Activated T-helper 2 cell treated with anti-CD3 and anti-CD28 coated beads, Interferon-gamma antibody, Interleukin-2, Interleukin-4, amounts not matched to agents 10 μg/mL and 5 μg/mL and 100 μg/mL, durations not matched to agents 14 hours and 24 hours and 36 hours (primary cell): ENCODE data around the gene FTL. TPM values are rescaled to one million over a fixed set of nuclear protein-coding genes. Genes with fewer than 3 reads are reported as not detected.

Experiments
- DNase-seq: peaks from one replicate; pipeline ENCODE4 v3.0.0; 2021; ENCODE audit warnings: low spot score
- H3K27ac Mint-ChIP-seq: one replicate; pipeline ENCODE4 v1.8.0; 2021; ENCODE audit warnings: mixed read lengths
- H3K27me3 Mint-ChIP-seq: one replicate; pipeline ENCODE4 v1.8.0; 2021; ENCODE audit warnings: low read depth, mixed read lengths
- H3K36me3 Mint-ChIP-seq: one replicate; pipeline ENCODE4 v1.8.0; 2021; ENCODE audit warnings: low read depth, mixed read lengths
- H3K4me1 Mint-ChIP-seq: one replicate; pipeline ENCODE4 v1.8.0; 2021; ENCODE audit warnings: low read depth, mixed read lengths
- H3K4me3 Mint-ChIP-seq: one replicate; pipeline ENCODE4 v1.8.0; 2021; ENCODE audit warnings: low read depth, mild to moderate bottlenecking, moderate library complexity, mixed read lengths
- H3K9me3 Mint-ChIP-seq: one replicate; pipeline ENCODE4 v1.8.0; 2021; ENCODE audit warnings: mixed read lengths
- intact Hi-C: fragments of 100-400 bp; cut with micrococcal nuclease; formaldehyde crosslinking; loops from one replicate; pipeline ENCODE4 v1.15.1; 2023
- total RNA-seq: library from RNA; stranded (reverse); gene quantifications from 2 replicates; pipeline ENCODE4 v1.2.3, GENCODE V29; 2022

FTL gene
- total RNA-seq, 1 donor from 2014 or later: 658 TPM

DNA sequence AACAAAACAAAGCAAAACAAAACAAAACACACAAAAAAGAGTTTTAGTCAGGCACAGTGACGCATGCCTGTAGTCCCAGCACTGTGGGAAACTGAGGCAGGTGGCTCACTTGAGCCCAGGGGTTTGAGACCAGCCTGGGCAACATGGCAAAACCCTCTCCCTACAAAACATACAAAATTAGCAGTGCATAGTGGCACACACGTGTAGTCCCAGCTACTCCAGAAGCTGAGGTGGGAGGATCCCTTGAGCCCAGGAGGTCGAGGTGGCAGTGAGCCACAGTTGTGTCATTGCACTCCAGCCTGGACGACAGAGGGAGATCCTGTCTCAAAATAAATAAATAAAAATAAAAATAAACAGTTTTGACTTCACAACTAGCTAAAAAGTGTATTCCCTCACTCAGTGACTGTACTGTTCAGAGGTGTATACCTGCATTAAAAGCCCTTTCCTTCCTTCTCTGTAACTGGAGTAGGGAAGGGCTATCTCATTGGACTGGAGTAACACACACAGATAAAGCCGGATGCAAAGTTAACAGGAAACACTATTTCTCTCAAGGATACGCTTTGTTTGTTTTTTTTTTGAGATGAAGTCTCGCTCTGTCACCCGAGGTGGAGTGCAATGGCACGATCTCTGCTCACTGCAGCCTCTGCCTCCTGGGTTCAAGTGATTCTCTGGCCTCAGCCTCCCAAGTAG, 14.1 kb upstream of the FTL start:
- intact Hi-C loops: no loop called here
- Mint-ChIP-seq H3K4me1 (peaks cover 8% of the 10 kb centered on the region), H3K36me3 (peaks cover 8% of the 10 kb centered on the region), H3K9me3 (peaks cover 17% of the 10 kb centered on the region), H3K27me3 (no peaks in the 10 kb centered on the region), H3K27ac (no peak overlapping the region), H3K4me3 (no peak overlapping the region)
- DNase-seq: no peak

DNA sequence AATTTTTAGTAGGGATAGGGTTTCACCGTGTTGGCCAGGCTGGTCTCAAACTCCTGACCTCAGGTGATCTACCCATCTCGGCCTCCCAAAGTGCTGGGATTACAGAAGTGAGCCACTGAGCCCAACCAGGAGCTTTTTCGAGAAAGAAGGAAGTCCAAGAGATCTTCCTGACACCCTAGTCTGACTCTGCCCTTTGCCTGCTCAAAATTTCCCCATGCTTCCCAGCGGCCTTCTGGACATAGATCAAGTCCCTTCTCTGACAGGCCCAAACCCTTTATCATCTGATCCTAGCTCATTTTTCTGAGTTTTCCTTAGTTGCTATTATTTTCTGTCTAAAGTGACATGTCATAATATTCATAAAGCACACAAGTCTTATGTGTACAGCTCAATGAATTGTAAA, 12.0 kb upstream of the FTL start:
- Mint-ChIP-seq H3K27ac (no peak overlapping the region), H3K36me3 (peaks cover 28% of the 10 kb centered on the region), H3K9me3 (peaks cover 8% of the 10 kb centered on the region), H3K4me3 (no peak overlapping the region), H3K4me1 (peaks cover 22% of the 10 kb centered on the region), H3K27me3 (no peaks in the 10 kb centered on the region)
- DNase-seq: no peak
- intact Hi-C loops: no loop called here

DNA sequence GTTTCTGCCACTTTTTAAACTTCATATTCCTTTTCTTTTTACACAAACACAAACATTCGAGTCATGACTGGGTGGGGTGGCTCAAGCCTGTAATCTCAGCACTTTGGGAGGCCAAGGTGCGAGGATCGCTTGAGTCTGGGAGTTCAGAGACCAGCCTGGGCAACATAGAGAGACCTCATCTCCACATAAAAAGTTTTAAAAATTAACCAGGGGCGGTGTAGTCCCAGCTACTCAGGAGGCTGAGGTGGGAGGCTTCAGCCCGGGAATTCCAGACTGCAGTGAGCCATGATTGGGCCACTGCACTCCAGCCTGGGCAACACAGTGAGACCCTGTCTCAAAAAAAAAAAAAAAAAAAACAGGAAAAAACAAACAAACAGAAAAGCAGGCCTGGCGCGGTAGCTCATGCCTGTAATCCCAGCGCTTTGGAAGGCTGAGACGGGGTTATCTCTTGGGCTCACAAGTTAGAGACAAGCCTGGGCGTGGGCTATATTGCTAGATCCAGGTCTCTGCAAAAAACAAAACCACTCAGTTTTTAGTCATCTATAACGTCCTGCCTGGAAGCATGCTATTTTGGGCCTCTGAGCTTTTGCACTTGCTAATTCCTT, 11.0 kb upstream of the FTL start:
- Mint-ChIP-seq H3K36me3 (peaks cover 34% of the 10 kb centered on the region), H3K9me3 (no peaks in the 10 kb centered on the region), H3K4me3 (peak overlapping the region; percentile 81), H3K4me1 (peaks cover 24% of the 10 kb centered on the region), H3K27me3 (no peaks in the 10 kb centered on the region), H3K27ac (peak overlapping the region; percentile 84)
- DNase-seq: no peak
- intact Hi-C loops: loop anchor here (1.0 kb wide), 1 partner anchor 11 kb away; the partner anchor contains the start of gene FTL

DNA sequence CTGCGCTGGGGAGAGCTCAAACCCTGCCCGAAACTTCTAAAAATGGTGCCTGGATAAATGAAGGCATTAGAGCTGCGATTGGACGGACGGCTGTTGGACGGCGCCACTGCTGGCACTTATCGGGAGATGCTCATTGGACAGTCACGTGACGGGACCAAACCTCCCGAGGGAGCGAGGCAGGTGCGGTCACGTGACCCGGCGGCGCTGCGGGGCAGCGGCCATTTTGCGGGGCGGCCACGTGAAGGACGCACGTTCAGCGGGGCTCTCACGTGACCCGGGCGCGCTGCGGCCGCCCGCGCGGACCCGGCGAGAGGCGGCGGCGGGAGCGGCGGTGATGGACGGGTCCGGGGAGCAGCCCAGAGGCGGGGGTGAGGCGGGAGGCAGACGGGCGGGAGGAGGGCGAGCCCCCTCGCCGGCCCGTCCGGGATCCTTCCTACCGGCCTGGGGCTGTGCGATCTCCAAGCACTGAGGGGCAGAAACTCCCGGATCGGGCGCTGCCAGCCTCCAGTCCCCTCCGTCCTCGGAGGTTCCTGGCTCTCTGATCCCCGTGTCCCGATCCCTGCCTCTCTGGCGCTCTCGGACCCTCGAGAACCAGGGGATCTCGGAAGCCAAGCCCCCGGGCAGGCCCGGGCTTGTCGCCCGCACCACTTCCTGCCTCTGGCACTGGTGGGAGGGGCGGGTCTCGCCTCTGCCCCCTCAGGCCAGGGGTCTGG, 10.4 kb upstream of the FTL start, which contains the start of gene BAX:
Gene BAX, plus strand, starts transcription at position 281 of the 713 bp plus-strand sequence. Its CDS starts 54 bp downstream, at position 335.
- Mint-ChIP-seq H3K27ac (peak within 1 kb of the TSS; percentile 84), H3K36me3 (peaks cover 40% of the 10 kb centered on the region), H3K9me3 (no peaks in the 10 kb centered on the region), H3K27me3 (no peaks in the 10 kb centered on the region), H3K4me1 (peaks cover 24% of the 10 kb centered on the region), H3K4me3 (peak within 1 kb of the TSS; percentile 89)
- peak; percentile 92 for DNase-seq
- intact Hi-C loops: loop anchor here (1.0 kb wide), 1 partner anchor 11 kb away; the partner anchor contains the start of gene FTL

DNA sequence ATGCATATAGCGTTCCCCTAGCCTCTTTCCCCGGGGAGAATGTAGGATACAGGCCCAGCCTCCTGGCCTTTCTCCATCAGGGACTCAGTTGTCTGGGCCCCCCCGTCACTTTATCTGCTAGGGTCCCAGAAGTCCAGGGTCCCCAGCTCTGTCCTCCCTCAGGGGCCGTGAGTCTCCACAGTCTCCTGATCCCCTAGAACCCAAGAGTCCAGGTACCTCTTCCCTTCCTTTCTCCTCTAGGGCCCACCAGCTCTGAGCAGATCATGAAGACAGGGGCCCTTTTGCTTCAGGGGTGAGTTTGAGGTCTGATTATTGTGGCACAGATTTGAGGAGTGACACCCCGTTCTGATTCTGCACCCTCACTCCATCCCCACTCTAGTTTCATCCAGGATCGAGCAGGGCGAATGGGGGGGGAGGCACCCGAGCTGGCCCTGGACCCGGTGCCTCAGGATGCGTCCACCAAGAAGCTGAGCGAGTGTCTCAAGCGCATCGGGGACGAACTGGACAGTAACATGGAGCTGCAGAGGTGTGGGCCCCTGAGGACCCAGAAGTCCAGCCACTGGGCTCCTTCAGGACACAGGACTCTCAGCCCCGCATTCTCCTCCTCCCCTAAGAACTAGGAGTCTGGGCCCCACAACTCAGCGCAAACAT, 9.7 kb upstream of the FTL start:
- Mint-ChIP-seq H3K27ac (peak overlapping the region; percentile 81), H3K4me1 (peaks cover 24% of the 10 kb centered on the region), H3K4me3 (peak overlapping the region; percentile 89), H3K27me3 (no peaks in the 10 kb centered on the region), H3K9me3 (no peaks in the 10 kb centered on the region), H3K36me3 (peaks cover 42% of the 10 kb centered on the region)
- intact Hi-C loops: no loop called here
- DNase-seq: no peak

DNA sequence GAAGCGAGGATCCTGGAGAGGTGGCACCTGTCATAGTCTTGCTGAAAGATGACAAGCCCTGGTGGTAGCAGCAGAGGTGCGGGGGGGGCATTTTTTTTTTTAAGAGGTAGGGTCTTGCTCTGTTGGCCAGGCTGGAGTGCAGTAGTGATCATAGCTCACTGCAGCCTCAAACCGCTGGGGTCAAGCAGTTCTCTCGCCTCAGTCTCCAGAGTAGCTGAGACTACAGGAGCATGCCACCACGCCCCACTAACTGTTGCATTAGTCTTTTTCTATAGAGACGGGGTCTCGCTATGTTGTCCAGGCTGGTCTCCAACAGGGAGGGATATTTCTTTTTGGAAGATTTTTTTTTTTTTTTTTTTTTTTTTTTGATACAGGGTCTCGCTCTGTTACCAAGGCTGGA, 7.1 kb upstream of the FTL start:
- Mint-ChIP-seq H3K36me3 (peaks cover 54% of the 10 kb centered on the region), H3K4me3 (no peak overlapping the region), H3K4me1 (peaks cover 40% of the 10 kb centered on the region), H3K27me3 (no peaks in the 10 kb centered on the region), H3K9me3 (no peaks in the 10 kb centered on the region), H3K27ac (peak overlapping the region; percentile 38)
- intact Hi-C loops: no loop called here
- DNase-seq: no peak

DNA sequence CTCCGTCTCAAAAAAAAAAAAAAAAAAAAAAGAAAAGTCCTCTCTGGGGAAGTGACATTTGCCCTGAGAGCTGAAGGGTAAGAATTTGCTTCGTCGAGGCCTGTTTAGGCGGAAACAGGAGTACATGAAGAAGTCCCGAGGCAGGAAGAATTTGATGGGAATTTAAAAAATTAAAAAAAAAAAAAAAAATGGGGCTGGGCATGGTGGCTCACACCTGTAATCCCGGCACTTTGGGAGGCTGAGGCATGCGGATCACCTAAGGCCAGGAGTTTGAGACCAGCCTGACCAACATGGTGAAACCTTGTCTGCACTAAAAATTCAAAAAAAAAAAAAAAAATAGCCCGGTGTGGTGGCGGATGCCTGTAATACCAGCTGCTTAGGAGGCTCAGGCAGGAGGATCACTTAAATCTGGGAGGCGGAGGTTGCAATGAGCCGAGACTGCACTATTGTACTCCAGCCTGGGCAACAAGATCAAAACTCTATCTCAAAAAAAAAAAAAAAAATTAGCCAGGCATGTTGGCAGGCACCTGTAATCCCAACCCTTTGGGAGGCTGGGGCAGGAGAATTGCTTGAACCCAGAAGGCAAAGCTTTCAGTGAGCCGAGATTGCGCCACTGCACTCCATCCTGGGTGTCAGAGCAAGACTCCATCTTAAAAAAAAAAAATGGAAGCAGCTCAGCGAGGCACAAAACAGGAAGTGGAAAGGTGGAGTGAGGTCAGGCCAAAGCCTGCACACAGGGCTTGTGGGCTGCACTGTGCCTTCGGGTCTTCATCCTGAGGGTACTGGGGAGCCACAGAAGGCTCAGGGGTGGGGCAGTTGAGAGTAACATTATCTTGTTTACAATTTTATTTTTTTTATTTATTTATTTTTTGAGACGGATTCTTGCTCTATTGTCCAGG, 5.5 kb upstream of the FTL start:
- no peaks in the 10 kb centered on the region for H3K27me3 Mint-ChIP-seq
- H3K4me1 Mint-ChIP-seq: peaks cover 51% of the 10 kb centered on the region
- no peak overlapping the region for H3K4me3 Mint-ChIP-seq
- no peak overlapping the region for H3K27ac Mint-ChIP-seq
- H3K36me3 Mint-ChIP-seq: peaks cover 58% of the 10 kb centered on the region
- no peaks in the 10 kb centered on the region for H3K9me3 Mint-ChIP-seq
- no peak for DNase-seq
- intact Hi-C loops: no loop called here

DNA sequence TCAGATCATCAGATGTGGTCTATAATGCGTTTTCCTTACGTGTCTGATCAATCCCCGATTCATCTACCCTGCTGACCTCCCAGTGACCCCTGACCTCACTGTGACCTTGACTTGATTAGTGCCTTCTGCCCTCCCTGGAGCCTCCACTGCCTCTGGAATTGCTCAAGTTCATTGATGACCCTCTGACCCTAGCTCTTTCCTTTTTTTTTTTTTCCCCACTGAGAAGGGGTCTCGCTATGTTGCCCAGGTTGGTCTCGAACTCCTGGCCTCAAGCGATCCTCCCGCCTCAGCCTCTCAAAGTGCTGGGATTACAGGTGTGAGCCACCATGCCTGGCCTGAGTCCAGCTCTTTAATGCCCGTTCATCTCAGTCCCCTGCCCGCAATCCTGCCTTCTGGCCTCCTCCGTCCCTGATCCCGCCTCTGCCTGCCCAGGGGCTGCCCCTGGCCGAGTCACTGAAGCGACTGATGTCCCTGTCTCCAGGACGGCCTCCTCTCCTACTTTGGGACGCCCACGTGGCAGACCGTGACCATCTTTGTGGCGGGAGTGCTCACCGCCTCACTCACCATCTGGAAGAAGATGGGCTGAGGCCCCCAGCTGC, 4.0 kb upstream of the FTL start:
- H3K9me3 Mint-ChIP-seq: no peaks in the 10 kb centered on the region
- intact Hi-C loops: no loop called here
- peaks cover 50% of the 10 kb centered on the region for H3K4me1 Mint-ChIP-seq
- peak overlapping the region; percentile 70 for H3K27ac Mint-ChIP-seq
- DNase-seq: no peak
- no peaks in the 10 kb centered on the region for H3K27me3 Mint-ChIP-seq
- H3K4me3 Mint-ChIP-seq: no peak overlapping the region
- peaks cover 53% of the 10 kb centered on the region for H3K36me3 Mint-ChIP-seq

DNA sequence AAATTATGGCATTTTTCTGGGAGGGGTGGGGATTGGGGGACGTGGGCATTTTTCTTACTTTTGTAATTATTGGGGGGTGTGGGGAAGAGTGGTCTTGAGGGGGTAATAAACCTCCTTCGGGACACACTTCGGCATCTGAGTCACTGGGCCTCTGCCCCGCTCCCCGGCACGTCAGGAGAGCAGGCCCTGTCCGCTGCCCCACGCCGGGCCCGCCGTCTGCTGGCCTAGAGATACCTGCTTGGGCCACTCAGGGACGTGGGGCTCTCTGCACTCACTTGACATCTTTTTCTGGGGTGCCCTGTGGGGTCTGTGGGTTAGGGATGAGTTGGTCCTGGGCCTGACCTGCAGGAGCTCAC, 3.5 kb upstream of the FTL start:
- peaks cover 55% of the 10 kb centered on the region for H3K36me3 Mint-ChIP-seq
- intact Hi-C loops: no loop called here
- H3K4me1 Mint-ChIP-seq: peaks cover 52% of the 10 kb centered on the region
- DNase-seq: no peak
- H3K9me3 Mint-ChIP-seq: no peaks in the 10 kb centered on the region
- H3K27ac Mint-ChIP-seq: peak overlapping the region; percentile 99
- H3K4me3 Mint-ChIP-seq: peak overlapping the region; percentile 96
- H3K27me3 Mint-ChIP-seq: no peaks in the 10 kb centered on the region

DNA sequence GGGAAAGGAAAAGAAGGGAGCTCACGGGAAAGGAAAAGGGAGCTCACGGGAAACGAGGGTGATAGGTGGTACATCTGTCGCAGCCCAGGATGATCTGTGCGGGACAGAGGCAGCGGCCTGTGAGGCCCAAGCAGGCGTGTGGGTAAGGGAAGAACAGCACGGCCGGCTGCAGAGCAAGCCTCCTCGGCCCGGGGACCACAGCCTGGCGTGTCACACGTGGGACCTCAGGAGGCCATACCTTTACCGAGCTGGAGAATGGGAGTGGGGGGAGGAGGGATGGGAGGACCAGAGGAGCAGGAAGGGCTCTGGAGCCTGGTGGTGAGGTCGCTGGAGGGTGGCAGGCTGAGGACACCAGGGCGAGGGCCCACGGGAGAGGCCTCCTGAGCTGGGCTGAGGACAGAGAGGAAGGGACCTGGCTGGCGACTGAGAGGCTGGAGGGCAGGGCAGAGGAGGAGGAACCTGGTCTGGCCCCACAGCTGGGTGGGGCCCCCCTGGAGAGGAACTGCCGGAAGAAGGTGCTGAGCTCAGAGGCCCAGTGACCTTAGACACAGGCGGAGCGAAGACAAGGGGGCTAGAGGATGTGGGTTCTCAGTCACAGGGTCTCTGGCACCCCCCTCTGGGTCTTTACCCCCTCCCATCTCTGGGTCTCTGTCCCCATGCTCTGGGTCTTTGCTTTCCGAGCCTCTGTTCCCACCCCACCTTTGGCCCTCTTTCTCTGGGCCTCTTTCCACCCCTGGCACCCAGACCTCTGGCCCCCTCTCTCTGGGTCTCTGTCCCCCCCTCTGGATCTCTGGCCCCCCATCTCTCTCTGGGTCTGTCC, 2.9 kb upstream of the FTL start:
- intact Hi-C loops: no loop called here
- Mint-ChIP-seq H3K36me3 (peaks cover 56% of the 10 kb centered on the region), H3K4me1 (peaks cover 52% of the 10 kb centered on the region), H3K27ac (peak overlapping the region; percentile 99), H3K9me3 (no peaks in the 10 kb centered on the region), H3K27me3 (no peaks in the 10 kb centered on the region), H3K4me3 (peak overlapping the region; percentile 96)
- DNase-seq: no peak

DNA sequence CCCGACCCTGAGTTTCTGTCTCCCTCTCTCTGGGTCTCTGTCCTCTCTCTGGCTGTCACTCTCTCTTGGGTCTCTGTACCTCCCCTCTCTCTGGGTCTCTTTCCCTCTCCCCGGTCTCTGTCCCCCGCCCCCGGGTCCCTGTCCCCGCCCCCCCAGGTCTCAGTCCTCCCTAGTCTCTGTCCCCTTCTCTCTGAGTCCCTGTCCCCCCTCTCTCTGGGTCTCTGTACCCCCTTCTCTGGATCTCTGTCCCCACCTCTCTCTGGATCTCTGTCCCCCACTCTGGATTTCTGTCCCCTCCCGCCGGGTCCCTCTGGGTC, 2.3 kb upstream of the FTL start:
- Mint-ChIP-seq H3K36me3 (peaks cover 56% of the 10 kb centered on the region), H3K27me3 (no peaks in the 10 kb centered on the region)
- DNase-seq: no peak

More for the DNA sequence above, 2.3 kb upstream of the FTL start:
- Mint-ChIP-seq H3K9me3 (no peaks in the 10 kb centered on the region), H3K27ac (peak overlapping the region; percentile 99), H3K4me1 (peaks cover 47% of the 10 kb centered on the region), H3K4me3 (peak overlapping the region; percentile 96)
- intact Hi-C loops: no loop called here
